Panc1 (cell line): Measurements from ENCODE around the gene PARP16.

Experiments
- CTCF ChIP-seq: fragments of 450-650 bp; IDR thresholded peaks from 2 replicates; pipeline ENCODE4 v1.5.1; 2017; ENCODE audit warnings: mild to moderate bottlenecking
- POLR2AphosphoS5 ChIP-seq: IDR thresholded peaks from 2 replicates; pipeline ENCODE4 v1.6.1; 2012; ENCODE audit warnings: mild to moderate bottlenecking, low read depth, low read length, moderate library complexity
- REST ChIP-seq, 2 experiments: IDR thresholded peaks; 2 replicates each; pipeline ENCODE4 v1.6.1; 2011 to 2012; ENCODE audit warnings: low read depth in 2 of 2, control low read depth in 1 of 2, low read length in 1 of 2, mild to moderate bottlenecking in 1 of 2, moderate library complexity in 1 of 2; ENCODE audit not compliant: insufficient read depth in 1 of 2
- SIN3A ChIP-seq: IDR thresholded peaks from 2 replicates; pipeline ENCODE4 v1.6.1; 2012; ENCODE audit warnings: low read depth, mild to moderate bottlenecking, low read length, moderate library complexity, borderline replicate concordance; ENCODE audit not compliant: insufficient read depth

- no peak for TF ChIP-seq POLR2AphosphoS5
- TF ChIP-seq CTCF: no peak
- TF ChIP-seq REST (IDR thresholded peaks at IDR 0.05; ENCODE audit: insufficient read depth in 1 of 2, low read depth in 2 of 2, low read length in 1 of 2): no peak; a peak in 1 of 4 replicates
- TF ChIP-seq SIN3A: no peak
Measured at GRCh38 chr15:65305150-65305758, 18.6 kb upstream of the PARP16 start.
